Choroid plexus epithelial cell (primary cell): ENCODE results near the gene KIF6.

Experiments used
- DNase-seq: peaks from one replicate; pipeline ENCODE4 v3.0.0-alpha.2; 2010; ENCODE audit warnings: low read depth
- H3K4me3 ChIP-seq: 2 replicates; pipeline ENCODE4 v1.5.1; 2011; ENCODE audit warnings: low read depth, mild to moderate bottlenecking, control low read depth, low read length, moderate library complexity
- CTCF ChIP-seq: conservative IDR thresholded peaks from 2 replicates; pipeline ENCODE4 v1.5.1; 2011; ENCODE audit warnings: low read depth, mild to moderate bottlenecking, control low read depth, inconsistent platforms, low read length, moderate library complexity

KIF6 gene

GRCh38 chr6:39452306-39453145 lies 272.7 kb downstream of the KIF6 start:
- no peak for TF ChIP-seq CTCF
- no peak overlapping the region for H3K4me3 ChIP-seq
- peak; percentile 41 for DNase-seq

GRCh38 chr6:39451831-39452230 lies 273.4 kb downstream of the KIF6 start:
- no peak overlapping the region for H3K4me3 ChIP-seq
- peak; percentile 58 for TF ChIP-seq CTCF
- no peak for DNase-seq

GRCh38 chr6:39449022-39449421 lies 276.2 kb downstream of the KIF6 start:
- no peak overlapping the region for H3K4me3 ChIP-seq
- no peak for TF ChIP-seq CTCF
- no peak for DNase-seq

DNA sequence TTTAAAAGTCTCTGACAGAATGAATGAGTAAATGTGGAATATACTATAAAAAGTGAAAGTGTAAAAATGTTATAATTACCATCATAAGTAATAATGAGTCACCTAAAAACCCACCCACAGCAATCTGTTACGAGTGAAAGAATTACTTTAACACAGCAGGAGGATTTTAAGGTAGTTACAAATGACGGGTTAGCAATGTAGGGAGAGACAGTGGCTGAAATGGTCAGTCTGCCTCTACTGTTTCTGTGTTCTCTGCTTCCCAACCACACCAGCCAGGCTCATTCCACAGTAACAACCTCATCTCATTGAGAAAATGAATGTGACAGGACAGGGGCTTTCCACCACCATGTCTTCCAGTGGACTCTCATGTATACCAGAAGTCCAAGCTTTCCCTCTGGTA lies 278.3 kb downstream of the KIF6 start:
- no peak overlapping the region for H3K4me3 ChIP-seq
- DNase-seq, result peak; percentile 14
- TF ChIP-seq CTCF, result no peak

- no peak for TF ChIP-seq CTCF
- no peak for DNase-seq
- no peak overlapping the region for H3K4me3 ChIP-seq
These were observed 279.5 kb downstream of the KIF6 start for GRCh38 chr6:39445667-39446066.

- no peak overlapping the region for H3K4me3 ChIP-seq
- DNase-seq, result no peak
- TF ChIP-seq CTCF, result no peak
These were observed 280.7 kb downstream of the KIF6 start for GRCh38 chr6:39444479-39445019.

DNA sequence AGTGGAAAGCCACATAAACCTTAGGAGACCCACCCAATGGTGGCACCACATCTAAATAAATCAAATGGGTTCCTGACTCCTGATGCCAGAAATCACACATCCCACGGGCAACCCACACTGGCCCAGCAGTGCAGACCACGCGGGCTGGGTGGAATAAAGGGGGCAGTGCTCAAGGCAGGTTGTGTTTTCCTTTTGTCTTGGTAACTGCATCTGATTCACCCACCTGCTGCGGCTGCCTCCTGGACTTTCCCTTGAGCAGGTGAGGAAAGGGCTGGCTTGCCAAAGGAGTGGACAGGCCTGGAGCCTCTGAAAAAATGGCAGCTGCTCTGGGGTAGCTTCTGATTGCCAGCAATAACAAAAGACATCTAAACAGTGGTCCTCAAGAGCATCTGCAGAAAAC lies 283.2 kb downstream of the KIF6 start:
- no peak for TF ChIP-seq CTCF
- no peak for DNase-seq
- H3K4me3 ChIP-seq, result no peak overlapping the region
